NCI-H345 treated with DMSO at 0.1 percent for 48 hours (cell line): ENCODE results near the gene CRISPLD2.
"Not testable (repeated sequence)": the region's sequence is repeated elsewhere in the genome, so short reads cannot be mapped to it uniquely, and the experiment has no call there.

Experiments
- DNase-seq: peaks from one replicate; lab custom pipeline; 2025; ENCODE audit not compliant: unreplicated experiment; lab: John Stamatoyannopoulos, UW

The CRISPLD2 gene

GRCh38 chr16:84855435-84856202, 35.8 kb downstream of the CRISPLD2 start:
- DNase-seq = not testable (repeated sequence)

- not testable (repeated sequence) for DNase-seq
Measured at GRCh38 chr16:84856203-84856581, 36.4 kb downstream of the CRISPLD2 start.

- not testable (repeated sequence) for DNase-seq
Measured at GRCh38 chr16:84856811-84857210, 37.0 kb downstream of the CRISPLD2 start.

GRCh38 chr16:84859681-84860080, 39.9 kb downstream of the CRISPLD2 start:
- DNase-seq = no peak

GRCh38 chr16:84860383-84860782, 40.6 kb downstream of the CRISPLD2 start:
- DNase-seq = no peak

GRCh38 chr16:84861671-84862070, 41.9 kb downstream of the CRISPLD2 start:
- DNase-seq = no peak

- DNase-seq = no peak
Measured at GRCh38 chr16:84862804-84863480, 43.2 kb downstream of the CRISPLD2 start.

- no peak for DNase-seq
Measured at GRCh38 chr16:84863481-84863814, 43.7 kb downstream of the CRISPLD2 start.

- no peak for DNase-seq
Measured at GRCh38 chr16:84864326-84864955, 44.7 kb downstream of the CRISPLD2 start.

- no peak for DNase-seq
Measured at GRCh38 chr16:84867696-84868095, 47.9 kb downstream of the CRISPLD2 start.

- no peak for DNase-seq
Measured at GRCh38 chr16:84868328-84868727, 48.5 kb downstream of the CRISPLD2 start.

- no peak for DNase-seq
Measured at GRCh38 chr16:84868829-84869472, 49.2 kb downstream of the CRISPLD2 start.

GRCh38 chr16:84869473-84869845, 49.7 kb downstream of the CRISPLD2 start:
- no peak for DNase-seq

GRCh38 chr16:84872971-84873370, 53.2 kb downstream of the CRISPLD2 start:
- not testable (repeated sequence) for DNase-seq

- DNase-seq = no peak
Measured at GRCh38 chr16:84874004-84874435, 54.2 kb downstream of the CRISPLD2 start.

- DNase-seq = no peak
Measured at GRCh38 chr16:84874553-84874952, 54.8 kb downstream of the CRISPLD2 start.

- no peak for DNase-seq
Measured at GRCh38 chr16:84874983-84875382, 55.2 kb downstream of the CRISPLD2 start.

GRCh38 chr16:84875846-84876245, 56.1 kb downstream of the CRISPLD2 start:
- no peak for DNase-seq

GRCh38 chr16:84876873-84877606, 57.3 kb downstream of the CRISPLD2 start:
- no peak for DNase-seq

- DNase-seq = no peak
Measured at GRCh38 chr16:84878770-84879169, 59.0 kb downstream of the CRISPLD2 start.
